Measurements from ENCODE around the gene SMCO4. TPM values are rescaled to one million over a fixed set of nuclear protein-coding genes. Genes with fewer than 3 reads are reported as not detected.
A peak's percentile ranks its signal among the peaks of the same experiment; 100 is the strongest.
"Not testable (repeated sequence)": the region's sequence is repeated elsewhere in the genome, so short reads cannot be mapped to it uniquely, and the experiment has no call there.

The SMCO4 gene
- total RNA-seq, 1 experiment from 2014 or later, result 7.6 TPM

DNA sequence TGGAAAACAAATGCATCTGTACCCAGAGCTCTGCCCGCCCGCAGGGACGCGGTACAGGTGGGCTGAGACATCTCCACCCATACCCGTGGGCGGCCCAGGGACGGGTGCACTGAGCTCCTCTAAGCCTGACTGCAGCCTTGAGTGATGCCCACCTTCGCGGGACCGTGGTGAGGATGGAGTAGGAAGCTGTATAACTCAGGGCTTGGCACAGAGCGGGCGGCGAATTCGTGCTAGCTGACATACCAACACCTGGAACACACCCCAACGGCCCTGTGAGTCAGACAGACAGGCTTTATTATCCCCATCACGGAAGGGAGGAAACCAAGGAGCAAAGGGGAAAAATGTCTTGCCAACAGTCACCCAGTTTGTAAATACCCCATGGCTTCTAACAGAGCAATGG, 61.9 kb downstream of the SMCO4 start:
- DNase-seq (ENCODE audit: extremely low read depth, low read depth), result no peak

DNA sequence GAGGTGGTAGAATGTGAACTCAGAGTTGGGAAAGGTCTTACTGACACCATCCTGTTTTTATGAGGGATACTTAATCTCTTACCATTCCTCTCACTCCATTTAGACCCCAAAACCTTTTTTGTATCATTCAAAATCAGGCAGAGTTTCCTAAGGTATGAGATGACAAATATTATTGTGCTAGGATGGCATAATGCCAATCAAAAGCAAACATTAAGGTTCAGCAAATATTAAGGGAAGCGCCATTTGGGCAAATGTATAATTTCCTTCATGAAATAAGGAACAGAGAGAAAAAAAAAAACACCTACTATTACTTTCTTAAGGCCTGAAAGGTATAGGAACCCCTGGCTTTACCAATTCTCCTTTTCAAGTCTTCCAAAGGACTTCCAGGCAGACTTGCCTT, 62.4 kb downstream of the SMCO4 start:
- no peak for DNase-seq (ENCODE audit: extremely low read depth, low read depth)

DNA sequence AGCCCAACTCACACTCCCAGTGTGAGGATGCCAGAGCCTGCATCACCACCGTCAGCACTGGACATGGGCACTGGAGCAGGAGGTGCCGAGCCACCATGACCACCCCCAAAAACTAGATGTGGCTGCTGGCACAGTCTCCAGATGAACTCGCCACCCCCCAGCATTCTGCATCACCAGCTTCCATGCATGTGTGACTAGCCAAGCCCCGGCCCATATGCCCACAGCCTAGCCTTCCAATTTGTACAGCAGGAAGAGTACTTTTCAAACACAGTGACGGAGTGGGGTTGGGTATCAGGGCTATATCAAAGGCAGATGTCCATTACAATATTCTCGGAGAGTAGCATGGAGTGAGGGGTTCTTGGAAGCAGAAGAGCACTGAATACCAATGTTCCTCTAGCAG, 62.9 kb downstream of the SMCO4 start:
- no peak for DNase-seq (ENCODE audit: extremely low read depth, low read depth)

DNA sequence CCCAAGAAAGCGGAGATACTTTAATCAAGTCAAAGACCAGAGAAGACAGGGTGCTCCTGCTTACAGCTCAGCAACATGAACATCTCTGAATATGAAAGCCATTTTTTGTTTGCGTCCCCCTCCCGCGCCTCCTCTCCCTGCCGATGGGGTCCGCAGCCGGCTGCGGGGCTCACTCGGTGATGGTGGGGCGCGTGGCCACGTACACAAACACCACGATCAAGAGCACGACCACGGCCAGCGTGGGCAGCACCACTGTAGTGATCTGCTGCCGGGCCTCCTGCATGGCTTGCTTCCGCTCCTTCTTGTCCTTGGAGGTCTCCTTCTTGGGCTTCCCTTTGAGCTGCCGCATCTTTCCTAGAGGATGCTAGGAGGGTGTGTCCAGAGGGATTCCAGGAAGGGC, 64.3 kb downstream of the SMCO4 start:
- DNase-seq (ENCODE audit: extremely low read depth, low read depth), result no peak

DNA sequence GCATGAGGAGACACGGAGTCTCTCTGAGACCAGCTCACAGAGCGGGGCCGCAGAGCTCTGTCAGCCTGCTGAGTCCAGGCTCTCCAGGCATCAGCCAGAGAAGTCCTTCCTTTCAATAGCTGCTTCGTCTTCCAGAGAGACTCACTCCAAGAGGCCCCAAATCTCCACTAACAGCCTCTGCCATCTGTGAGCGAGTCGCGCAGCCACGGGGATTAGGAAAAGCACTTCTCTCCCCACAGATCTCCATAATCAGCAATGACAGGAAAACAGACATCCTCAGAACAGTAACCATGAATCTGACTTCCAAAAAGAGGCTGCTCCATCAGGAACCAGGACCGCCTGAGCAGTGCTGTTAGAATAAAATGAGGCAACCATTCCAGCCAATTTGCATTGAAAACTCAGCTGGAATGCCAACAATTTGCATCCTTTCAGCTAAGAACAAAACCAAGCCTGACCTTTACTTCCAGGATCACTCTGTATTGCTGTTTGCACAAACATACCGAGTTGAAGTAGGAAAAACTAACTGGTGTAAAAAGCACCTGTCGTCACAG, 65.4 kb downstream of the SMCO4 start:
- DNase-seq (ENCODE audit: extremely low read depth, low read depth), result no peak

DNA sequence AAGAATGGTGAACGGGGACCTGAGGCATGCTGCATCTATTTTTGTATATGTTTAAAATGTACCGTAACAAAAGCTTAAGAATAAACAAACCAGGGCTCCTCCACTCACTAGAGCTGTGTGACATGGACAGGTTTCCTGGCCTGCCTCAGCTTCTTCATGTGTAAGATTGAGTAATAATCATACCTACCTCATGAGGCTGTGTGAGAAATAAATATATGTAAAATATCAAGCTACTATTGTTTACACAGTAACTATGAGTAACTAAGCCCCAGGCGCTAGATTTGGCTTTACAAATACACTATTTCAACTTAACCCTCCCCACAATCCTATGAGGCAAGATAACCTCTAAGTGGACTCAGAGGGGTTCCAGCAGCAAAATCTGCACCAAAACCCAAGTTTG, 66.4 kb downstream of the SMCO4 start:
- peak; percentile 11 for DNase-seq (ENCODE audit: extremely low read depth, low read depth)

DNA sequence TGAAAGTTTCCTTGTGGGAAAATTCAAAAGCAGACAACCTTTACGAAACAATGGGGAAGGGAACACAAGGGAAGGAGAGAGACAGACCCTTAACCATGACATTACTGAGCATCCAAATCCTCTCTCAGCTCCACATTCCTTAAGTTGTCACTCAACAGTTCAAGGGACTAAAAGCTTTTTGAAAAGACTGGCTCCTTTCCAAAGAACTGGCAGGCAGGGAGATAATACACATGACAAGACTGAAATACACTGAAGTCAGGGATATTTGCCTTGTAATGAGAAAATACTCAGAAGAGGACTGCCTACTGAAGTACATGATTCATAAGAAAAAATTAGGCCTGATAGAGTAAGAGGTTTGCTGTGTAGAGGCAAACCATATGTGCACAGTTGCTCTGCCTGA, 69.1 kb downstream of the SMCO4 start:
- no peak for DNase-seq (ENCODE audit: extremely low read depth, low read depth)

DNA sequence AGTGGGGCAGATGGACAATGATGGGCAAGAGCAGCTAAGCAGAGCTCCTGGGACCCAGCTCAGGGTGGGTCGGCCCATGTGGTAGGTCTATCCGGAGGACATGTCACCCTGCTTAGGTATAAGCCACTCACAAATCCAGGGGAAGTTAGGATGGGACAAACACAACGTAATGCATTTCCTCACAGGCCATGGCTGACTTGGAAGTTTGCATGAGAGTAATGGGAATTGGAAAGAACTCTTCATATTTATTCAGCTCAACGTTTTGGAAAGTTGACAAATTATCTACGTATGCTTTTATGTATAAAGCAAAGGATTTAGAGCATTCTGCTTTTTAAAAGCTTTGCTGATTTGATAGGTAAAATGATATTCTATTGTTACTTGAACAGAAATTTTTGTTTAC, 74.9 kb downstream of the SMCO4 start:
- DNase-seq (ENCODE audit: extremely low read depth, low read depth), result no peak

DNA sequence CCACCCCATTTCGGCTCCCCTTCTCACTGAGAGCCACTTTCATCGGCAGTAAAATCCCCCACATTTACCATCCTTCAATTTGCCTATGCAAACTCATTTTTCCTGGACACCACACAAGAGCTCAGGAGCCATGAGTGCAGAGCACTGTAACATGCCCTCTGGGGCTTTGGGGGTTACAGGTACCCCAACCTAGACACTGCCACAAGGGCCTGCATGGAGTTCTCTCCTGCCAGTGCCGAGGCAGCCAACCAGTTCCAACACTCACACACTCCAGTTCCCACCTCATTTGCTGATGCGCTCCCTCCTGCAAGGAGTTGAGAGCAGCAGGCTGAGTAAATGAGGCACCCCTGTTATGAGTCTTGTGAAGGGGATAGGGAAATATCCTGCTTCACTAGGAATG, 76.1 kb downstream of the SMCO4 start:
- no peak for DNase-seq (ENCODE audit: extremely low read depth, low read depth)

DNA sequence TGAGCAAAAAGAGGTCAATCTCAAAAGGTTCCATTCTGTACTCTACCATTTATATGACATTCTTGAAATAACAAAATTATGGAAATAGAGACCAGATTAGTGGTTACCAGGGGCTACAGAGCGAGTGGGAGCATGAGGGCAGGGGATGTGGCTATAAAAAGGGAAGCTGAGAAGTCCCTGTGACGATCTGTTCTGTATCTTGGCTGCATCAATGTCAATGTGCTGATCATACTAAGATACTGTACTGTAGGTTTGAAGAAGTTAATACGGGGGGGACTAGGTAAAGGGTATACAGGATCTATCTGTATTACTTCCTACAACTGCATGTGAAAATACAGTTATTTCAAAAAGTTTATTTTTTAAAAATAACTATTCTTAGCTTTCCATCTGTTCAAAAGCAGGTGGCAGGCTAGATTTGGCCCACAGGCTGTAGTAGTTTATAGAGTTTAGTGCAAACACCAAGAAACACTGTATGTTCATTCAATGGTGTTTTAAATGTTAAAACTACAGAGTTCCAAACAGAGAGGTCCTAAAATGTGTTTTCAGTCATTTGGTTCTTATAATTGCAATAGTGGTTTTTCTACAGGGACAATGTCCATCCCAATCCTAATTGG, 78.2 kb downstream of the SMCO4 start:
- DNase-seq (ENCODE audit: extremely low read depth, low read depth), result no peak

DNA sequence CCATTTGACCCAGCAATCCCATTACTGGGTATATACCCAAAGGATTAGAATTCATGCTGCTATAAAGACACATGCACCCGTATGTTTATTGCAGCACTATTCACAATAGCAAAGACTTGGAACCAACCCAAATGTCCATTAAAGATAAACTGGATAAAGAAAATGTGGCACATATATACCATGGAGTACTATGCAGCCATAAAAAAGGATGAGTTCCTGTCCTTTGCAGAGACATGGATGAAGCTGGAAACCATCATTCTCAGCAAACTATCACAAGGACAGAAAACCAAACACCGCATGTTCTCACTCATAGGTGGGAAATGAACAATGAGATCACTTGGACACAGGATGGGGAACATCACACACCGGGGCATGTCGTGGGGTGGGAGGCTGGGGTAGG, 79.5 kb downstream of the SMCO4 start:
- DNase-seq (ENCODE audit: extremely low read depth, low read depth), result not testable (repeated sequence)

DNA sequence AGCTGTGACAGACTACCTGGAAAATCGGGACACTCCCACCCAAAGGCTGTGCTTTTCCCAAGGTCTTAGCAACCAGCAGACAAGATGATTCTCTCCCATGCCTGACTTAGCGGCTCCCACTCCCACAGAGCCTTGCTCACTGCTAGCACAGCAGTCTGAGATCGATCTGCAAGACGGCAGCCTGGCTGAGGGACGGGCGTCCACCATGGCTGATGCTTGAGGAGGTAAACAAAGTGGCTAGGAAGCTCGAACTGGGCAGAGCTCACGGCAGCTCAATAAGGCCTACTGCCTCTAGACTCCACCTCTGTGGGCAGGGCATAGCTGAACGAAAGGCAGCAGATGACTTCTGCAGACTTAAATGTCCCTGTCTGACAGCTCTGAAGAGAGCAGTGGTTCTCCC, 84.9 kb downstream of the SMCO4 start:
- no peak for DNase-seq (ENCODE audit: extremely low read depth, low read depth)

DNA sequence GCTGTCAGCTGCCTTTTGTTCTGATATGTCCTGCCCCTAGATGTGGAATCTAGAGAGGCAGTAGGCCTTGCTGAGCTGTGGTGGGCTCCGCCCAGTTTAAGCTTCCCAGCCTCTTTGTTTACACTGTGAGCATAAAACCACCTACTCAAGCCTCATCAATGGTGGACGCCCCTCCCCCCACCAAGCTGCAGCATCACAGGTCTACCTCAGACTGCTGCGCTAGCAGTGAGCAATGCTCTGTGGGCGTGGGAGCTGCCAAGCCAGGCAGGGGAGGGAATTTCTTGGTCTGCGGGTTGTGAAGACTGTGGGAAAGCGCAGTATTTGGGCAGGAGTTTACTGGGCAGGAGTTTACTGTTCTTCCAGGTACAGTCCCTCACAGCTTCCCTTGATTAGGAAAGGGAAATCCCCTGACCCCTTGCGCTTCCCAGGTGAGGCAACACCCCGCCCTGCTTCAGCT, 98.5 kb downstream of the SMCO4 start:
- DNase-seq (ENCODE audit: extremely low read depth, low read depth), result no peak

DNA sequence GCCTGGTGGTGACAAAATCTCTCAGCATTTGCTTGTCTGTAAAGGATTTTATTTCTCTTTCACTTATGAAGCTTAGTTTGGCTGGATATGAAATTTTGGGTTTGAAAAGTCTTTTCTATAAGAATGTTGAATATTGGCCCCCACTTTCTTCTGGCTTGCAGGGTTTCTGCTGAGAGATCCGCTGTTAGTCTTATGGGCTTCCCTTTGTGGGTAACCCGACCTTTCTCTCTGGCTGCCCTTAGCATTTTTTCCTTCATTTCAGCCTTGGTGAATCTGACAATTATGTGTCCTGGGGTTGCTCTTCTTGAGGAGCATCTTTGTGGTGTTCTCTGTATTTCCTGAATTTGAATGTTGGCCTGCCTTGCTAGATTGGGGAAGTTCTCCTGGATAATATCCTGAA, 100.0 kb downstream of the SMCO4 start:
- DNase-seq (ENCODE audit: extremely low read depth, low read depth), result not testable (repeated sequence)

DNA sequence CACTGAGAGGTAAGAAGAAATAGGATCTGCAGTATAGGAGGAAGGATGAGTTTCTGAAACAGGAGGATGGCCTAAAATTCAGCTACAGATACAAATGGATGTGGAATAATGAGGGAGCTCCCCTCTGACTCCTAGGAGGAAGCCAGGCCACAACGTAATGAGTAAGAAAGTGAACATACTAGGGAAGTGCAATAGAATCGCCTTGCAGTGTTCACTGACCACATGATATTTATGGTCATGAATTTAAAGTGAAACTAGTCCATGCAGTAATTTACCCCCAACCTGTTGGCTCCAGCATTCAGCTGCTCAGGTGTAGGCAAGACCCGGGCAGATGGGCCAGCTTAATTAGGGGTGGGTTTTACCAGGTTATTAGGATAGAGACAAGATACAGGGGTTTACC, 110.9 kb downstream of the SMCO4 start:
- DNase-seq (ENCODE audit: extremely low read depth, low read depth), result no peak

Small RNAs within 50 kb of the gene (small RNA-seq; reads per million reads assigned to genes)
- 0 reads per million in 2 experiments for gene RN7SL223P

Other genes starting within 250 kb of the SMCO4 start
- gene DEUP1, start 212.6 kb downstream of the SMCO4 start, total RNA-seq (2014; rRNA removed; shearing (Covaris generic)), result not detected in 2 replicates
- 19.6 and 21.8 TPM in 2 replicates for gene CEP295, start 118.3 kb upstream of the SMCO4 start, total RNA-seq (2014; rRNA removed; shearing (Covaris generic))
- gene TAF1D, start 198.1 kb upstream of the SMCO4 start, total RNA-seq (2014; rRNA removed; shearing (Covaris generic)), result 233 and 294 TPM in 2 replicates
- gene C11orf54, start 198.3 kb upstream of the SMCO4 start, total RNA-seq (2014; rRNA removed; shearing (Covaris generic)), result 26.4 and 29.6 TPM in 2 replicates
- gene MED17, start 240.9 kb upstream of the SMCO4 start, total RNA-seq (2014; rRNA removed; shearing (Covaris generic)), result 32.2 and 34.0 TPM in 2 replicates